ENCODE results near the gene CATSPER1. TPM values are rescaled to one million over a fixed set of nuclear protein-coding genes. Genes with fewer than 3 reads are reported as not detected.
"Not testable (repeated sequence)": the region's sequence is repeated elsewhere in the genome, so short reads cannot be mapped to it uniquely, and the experiment has no call there.

Gene CATSPER1
- polyA plus RNA-seq, 1 donor = not detected

DNA sequence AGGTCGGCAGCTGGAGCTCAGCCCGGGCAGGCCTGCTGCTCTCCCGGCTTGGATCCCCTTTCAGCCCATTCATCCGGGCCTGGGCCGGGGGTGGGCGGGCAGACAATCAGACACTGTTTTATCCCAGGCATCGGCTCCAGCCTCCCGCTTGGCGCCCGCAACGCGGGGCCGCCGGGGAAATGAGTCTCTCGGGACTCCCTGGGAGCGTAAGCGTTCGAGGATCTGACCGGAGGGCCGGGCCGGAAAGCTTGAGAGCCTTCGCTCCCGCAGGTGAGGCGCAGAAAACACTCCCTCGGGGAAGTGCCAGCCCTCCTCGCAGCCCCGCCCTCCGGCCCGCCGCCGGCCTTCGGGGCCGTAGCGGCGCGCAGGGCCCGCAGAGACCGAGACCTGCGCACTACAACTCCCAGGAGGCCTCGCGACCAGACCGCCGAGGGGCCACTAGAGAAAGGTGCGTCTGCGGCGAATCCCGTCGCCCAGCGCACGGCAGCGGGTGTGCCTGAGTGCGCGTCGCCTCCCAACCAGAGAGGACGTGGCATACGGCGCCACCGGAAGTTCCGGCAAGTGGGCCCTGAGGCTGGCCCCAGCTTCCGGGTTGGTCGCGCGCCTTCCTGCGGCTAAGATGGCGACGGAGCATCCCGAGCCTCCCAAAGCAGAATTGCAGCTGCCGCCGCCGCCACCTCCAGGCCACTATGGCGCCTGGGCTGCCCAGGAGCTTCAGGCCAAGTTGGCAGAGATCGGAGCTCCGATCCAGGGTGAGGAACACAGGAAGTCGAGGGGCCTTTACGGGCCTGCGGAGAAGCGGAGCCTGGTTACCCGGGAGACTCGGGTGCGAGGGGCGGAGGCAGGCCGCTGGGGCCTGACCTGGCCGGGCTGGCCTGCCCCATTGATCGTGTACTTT, 25.7 kb upstream of the CATSPER1 start, which contains the start of gene SF3B2:
TSS of gene SF3B2 (plus strand) at position 599 of the 898 bp plus-strand sequence. CDS start at position 620, 21 bp downstream.
- DNase-seq = peak; percentile 96

DNA sequence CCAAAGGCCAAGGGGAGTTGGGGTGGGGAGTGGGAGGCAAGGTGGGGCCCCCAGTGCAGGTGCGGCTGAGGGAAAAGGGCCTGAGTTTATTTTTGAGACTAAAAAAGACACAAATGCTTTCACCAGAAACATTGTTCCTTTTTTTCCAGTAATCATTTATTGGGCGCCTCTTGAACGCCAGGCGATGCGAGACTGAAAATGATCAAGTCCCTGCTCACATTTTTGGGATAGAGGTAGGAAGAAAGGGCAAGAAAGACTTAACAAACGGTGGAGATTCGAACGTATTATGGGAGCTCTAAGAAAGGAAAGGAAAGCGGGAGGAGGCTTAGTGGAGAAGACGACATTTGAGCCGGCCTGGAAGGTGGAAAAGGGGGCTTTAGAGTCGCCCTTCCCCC, 25.1 kb upstream of the CATSPER1 start:
- no peak for DNase-seq

DNA sequence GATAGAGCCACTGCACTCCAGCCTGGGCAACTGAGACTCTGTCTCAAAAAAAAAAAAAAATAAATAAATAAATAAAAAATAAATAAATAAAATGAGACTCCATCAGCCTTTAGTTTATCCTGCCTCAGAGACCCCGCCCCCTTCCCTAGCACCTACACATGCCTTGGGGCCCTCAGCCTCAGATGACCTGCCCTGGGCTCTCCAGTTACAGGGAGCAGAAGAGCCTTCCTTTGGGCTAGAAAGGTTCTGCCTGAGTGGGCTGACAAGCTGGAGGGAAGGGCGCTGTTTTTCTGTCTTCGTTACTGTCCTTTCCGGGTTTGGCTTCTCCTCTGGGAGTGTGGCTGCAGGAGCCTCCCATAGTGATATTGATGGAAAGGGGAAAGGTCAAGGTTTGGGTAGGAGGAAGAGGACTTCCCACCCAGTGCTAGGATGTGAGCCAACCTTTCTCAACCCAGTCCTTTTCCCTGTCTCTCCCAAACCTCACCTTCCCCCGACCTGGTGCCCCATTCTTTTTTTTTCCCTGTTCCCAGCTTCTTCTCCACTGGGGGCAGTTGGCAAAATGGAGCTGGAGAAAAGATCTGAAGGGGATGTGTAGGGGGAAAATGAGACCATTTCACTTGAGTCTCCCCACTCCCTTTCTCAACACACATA, 24.4 kb upstream of the CATSPER1 start:
- DNase-seq = no peak

DNA sequence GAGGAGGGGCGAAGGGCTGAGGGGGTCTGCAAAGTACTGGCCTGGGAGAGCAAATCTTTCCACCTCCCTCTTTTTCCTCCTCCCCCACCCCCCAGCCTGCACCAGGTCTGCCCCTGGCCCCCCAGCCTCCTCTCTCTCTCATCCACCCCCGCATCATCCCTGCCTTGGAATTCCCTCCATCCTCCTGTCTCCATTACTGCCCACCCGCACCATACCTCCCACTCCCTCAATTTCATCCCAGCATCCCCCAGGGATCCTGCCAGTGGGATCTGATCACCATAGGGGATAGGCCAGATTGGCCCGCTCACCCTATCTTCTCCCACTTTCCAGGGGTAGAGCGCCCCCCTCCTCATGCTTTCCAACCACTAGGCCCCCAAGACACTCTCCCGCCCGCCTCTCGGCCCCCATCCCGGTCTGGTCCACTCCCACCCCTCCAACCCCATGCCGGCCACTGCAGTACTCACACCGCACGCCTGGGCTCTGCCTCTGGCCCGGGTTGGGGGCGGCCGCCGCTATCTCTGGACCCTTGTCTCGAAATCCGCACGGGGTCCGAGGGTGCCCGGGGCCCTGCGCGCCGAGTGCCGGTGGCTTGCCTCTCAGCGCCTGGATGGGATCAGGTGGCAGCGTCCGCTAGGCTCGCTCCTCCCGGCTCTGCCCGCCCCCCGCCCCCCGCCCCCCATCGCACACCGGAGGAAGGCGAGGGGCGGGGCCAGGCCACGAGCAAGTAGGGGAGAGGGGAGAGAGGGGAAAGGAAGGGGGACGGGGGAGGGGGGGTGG, 22.5 kb upstream of the CATSPER1 start, which contains the start of gene GAL3ST3:
TSS of gene GAL3ST3 (minus strand) at position 615 of the 777 bp plus-strand sequence. CDS start 3,746 bp downstream, outside the sequence.
- DNase-seq = no peak

DNA sequence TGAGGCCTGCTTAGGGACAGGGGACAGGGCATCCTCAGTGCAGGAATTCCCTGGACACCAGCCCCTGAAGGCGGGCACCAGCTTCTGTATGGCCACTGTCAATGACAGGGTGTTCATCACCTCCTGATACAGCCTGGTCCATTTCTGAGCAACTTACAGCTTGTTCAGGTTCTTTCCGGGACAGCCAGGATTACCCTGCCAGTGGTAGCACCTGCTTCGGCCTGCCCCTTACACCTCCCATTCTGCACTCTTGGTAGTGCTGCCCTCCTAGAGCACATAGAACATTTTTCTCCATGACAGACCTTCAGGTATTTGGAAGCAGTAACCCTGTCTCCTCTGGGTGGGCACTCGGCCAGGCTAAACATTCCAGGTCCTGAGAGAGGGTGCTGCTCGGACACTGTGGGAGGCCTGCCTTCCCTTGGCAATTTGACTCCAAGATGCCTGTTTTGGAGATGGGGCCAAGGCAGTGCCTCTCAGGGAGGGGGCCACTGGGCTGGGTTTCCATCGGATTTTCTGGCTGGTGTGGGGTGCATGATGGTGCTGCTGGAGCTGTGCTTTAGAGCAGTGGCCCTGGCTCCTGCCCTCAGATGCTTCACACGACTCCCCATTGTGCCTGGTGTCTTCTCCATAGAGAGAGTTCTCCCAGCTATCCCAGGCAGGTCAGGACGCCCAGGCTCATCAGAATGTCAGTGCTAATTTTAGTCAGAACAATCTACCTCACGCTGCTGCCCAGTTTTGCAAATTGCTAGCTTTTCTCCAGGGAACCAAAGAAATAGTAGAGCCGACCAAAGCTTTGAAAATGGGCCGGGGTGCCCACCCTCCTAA, 21.5 kb upstream of the CATSPER1 start:
- no peak for DNase-seq

DNA sequence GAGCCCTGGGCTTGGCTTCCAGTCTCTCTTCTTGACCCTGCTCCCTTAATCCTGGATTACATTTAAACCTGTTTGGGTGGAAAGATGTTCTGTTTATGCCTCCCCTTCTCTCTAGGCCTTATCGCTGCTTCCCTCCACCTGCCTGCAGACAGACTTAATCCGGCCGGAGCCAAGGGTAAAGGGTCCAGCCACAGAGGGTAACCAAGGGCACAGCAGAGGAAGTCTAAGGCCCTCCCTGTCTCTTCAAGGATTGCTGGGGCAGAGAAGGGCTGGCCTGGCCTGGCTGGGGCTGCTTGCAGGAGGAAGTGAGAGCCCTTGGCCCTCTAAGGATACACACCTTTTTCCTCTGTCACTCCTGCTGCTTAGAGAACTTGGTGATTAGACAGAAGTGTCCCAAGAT, 20.6 kb upstream of the CATSPER1 start:
- DNase-seq = no peak

DNA sequence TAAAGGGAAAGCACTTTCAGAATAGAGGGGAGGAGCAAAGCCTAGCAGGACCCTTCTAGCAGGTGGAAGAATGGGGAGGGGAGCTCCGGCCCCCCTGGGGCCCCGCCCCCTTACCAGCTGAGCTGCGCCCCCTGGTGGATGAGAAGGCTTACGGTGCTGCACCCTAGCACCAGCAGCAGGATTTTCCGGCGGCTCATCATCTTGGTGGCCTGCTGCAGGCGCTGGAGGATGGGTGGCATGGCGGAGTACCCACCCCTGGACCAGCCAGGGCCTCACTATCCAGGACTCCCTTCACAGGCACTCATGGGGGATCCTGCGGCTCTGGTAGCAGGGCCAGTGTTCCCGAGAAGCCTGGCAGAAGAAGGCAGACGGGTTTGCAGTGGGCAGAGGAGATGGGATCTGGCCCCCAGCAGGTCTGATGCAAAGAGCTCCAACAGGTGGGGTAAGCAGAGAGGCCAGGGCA, 18.9 kb upstream of the CATSPER1 start:
- DNase-seq = peak; percentile 76

DNA sequence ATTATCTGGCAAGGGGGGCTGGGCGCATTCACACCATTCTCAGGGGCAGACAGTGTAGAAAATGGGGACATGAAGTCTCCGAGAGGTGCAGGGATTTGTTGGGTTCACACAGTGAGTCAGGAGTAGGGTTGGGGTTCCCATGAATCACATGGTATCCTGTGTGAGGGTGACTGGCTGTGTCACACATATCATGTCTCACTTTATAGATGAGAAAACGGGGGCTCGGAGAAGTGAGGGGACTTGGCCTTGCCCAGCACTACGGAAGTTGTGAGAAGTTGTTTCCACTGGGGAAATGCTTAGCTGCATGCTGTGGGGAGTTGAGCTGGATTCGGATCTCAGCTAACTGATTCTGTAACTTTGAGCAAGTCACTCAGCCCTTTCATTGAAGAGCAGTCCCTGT, 18.5 kb upstream of the CATSPER1 start:
- DNase-seq = no peak

DNA sequence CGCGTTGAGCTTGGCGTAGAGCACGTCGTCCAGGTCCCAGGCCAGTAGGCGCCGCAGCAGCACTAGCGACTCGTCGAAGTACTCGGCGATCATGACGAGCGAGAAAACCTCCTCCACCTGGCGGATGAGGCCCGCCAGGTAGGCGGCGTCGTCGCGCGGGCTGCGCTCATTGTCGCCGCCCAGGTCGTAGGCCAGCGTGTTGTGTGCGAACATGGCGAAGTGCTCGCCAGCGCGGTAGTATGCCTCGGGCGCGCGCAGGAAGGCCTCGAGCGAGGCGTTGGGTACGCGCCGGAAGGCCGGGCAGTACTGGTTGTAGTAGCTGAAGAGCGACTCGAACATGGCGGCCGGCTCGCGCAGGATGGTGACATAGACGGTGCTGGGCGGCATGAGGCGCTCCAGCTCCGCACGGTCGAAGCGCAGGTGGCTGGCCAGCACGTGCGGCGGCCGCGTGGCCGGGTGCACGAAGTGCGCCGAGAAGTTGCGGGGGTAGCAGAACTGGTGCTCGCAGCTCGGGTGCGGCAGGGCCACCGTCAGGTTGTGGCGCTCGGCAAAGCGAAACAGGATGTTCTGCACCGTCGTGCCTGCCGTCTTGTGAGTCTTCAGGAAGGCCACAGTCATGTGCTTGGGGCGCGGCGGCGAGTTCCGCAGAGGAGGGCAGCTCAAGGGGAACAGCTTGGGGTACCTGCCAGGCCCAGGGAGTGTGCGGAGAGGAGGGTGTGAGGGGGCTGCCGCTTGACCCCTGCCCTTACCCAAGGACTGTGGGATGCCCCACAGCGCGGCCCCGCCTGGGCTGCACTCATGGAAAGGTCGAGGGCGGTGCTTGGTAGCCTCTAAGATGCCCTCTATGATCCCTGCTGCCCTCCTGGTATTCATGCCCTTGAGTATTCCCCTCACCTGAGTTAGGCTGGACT, 17.0 kb upstream of the CATSPER1 start:
- no peak for DNase-seq

DNA sequence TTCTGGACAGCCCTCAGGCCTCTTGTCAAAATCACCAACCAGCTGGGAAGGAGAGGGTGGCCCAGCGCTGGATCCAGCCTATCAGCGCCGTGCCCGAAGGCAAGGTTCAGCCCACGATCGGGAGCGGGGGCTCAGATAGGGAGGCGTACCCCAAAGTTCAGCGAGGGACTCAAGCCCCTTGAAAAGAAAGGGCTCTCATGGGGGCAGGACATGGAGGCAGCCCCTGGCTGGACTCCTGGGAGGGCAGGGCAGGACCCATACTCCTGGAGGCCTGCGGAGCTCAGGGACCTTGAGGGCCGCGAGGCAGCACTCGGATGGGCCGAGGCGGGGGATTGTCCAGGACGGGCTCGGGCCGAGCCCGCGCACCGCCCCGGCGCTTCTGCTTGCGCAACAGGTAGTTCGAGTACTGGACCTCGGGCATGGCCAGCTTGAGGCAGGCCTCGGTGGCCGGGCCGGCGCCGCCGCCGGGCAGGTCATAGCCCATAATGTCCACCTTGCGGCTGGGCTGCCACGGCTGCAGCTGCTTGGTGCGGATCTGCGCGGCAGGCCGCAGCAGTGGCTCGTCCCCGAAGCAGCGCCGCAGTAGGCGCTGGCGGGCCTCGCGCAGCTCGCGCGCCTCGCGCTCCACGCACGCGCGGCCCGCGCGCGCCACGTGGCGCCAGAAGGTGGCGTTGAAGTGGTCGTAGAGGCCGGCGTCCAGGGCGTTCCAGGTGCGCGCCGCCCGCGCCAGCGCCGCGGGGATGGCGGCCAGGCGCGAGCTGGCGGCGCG, 16.1 kb upstream of the CATSPER1 start:
- DNase-seq = no peak

DNA sequence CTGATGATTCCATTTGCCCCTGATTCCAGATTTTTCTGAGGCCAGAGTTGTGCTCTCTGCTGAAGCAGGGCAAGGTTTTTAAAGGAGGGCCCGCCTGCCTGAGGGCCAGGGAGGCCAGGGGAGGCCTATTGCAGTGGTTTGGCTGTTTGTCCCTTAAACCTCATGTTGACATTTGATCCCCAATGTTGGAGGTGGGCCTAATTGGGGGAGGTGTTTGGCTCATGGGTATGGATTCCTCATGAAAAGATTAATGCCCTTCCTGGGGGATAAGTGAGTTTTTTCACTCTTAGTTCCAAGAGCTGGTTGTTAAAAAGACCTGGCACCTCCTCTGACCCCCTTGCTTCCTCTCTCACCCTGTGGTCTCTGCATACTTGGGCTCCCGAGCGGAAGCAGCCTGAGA, 13.5 kb upstream of the CATSPER1 start:
- no peak for DNase-seq

DNA sequence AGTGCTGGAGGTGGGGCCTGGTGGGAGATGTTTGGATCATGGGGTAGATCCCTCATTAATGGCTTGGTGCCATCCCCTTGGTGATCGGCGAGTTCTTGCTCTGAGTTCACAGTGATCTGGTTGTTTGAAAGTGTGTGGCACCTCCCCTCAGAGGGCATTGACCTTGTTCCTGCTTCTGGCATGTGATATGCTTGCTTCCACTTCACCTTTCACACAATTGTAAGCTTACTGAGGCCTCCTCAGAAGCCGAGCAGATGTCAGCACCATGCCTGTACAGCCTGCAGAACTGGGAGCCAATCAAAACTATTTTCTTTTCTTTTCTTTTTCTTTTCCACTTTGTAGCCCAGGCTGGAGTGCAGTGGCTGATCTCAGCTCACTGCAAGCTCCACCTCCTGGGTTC, 11.0 kb upstream of the CATSPER1 start:
- DNase-seq = no peak

DNA sequence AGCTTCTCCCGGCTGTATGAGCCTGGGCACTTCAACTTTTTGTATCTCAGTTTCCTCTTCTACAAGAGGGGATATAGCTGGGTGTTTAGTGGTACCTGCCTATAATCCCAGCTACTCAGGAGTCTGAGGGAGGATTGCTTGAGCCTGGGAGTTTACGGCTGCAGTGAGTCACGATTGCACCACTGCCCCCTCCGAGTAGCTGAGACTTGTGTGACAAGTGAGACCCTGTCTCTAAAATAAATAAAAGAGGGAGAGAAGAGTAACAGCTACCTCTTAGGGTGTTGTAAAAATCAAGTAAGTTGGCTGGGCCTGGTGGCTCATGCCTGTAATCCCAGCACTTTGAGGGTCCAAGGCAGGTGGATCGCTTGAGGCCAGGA, 10.0 kb upstream of the CATSPER1 start:
- DNase-seq = no peak

DNA sequence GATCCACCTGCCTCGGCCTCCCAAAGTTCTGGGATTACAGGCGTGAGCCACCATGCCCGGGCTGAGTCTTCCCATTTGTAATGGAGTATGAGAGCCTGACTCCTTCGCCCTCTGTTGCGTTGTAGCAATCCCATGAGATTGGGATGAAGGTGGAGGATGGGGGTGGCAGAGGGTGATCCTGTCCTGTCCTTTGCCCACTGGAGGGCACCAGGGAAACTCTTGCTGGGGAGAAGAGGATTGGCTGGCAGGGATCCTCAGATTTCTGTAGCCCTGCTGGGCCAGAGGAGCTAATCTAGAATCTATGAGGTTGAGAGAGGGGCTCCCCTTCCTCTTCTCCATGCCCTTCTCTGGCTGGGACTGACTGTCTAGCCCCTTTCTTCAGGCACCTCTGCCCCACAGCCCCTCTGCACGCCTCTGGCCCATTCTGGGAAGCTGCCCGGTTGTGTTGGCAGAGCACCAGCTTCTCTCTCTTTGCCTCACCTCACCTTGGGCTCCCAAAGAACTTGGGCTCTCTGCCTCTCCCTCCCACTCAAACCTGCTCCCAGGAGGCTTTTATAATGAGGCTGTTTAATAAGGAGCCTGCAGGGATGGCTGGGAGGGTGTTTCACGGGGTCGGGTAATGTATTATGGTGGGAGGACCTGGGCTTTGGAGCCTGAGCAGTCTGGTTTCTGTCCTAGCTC, 9.5 kb upstream of the CATSPER1 start:
- no peak for DNase-seq

DNA sequence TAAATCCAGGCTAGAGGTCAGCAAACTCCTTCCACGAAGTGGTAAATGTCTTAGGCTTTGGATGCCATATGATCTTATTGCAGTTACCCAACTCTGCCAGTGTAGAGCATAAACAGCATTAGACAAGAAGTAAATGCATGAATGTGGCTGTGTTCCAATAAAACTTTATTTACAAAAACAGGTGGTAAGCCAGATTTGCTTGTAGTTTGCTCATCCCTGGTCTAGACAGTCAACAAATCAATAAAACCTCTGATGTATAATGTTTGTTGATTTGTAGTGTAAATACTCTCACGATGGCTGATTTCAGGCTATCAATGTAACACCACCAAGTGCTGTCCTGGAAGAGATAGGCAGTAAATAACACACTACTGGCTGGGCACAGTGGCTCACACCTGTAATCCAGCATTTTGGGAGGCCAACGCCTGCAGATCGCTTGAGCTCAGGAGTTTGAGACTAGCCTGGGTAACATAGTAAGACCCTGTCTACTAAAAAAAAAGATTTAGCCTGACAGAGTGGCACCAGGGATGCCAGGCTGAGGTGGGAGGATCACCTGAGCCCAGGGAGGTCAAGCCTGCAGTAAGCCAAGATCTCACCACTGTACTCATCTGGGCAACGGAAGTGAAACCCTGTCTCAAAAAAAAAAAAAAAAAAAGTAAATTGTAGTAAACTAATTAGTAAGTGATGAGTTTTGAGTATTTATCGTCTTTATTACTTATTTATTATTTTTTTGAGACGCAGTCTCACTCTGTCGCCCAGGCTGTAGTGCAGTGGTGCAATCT, 6.9 kb upstream of the CATSPER1 start:
- DNase-seq = no peak

DNA sequence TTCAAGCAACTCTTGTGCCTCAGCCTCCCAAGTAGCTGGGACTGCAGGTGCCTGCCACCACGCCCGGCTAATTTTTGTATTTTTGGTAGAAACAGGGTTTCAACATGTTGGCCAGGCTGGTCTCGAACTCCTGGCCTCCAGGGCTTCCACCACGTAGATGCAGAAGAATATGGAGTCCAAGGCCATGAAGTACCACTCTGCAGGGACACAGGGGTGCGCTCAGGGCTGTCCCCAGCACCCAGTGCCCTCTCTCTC, 3.2 kb downstream of the CATSPER1 start:
- not testable (repeated sequence) for DNase-seq

DNA sequence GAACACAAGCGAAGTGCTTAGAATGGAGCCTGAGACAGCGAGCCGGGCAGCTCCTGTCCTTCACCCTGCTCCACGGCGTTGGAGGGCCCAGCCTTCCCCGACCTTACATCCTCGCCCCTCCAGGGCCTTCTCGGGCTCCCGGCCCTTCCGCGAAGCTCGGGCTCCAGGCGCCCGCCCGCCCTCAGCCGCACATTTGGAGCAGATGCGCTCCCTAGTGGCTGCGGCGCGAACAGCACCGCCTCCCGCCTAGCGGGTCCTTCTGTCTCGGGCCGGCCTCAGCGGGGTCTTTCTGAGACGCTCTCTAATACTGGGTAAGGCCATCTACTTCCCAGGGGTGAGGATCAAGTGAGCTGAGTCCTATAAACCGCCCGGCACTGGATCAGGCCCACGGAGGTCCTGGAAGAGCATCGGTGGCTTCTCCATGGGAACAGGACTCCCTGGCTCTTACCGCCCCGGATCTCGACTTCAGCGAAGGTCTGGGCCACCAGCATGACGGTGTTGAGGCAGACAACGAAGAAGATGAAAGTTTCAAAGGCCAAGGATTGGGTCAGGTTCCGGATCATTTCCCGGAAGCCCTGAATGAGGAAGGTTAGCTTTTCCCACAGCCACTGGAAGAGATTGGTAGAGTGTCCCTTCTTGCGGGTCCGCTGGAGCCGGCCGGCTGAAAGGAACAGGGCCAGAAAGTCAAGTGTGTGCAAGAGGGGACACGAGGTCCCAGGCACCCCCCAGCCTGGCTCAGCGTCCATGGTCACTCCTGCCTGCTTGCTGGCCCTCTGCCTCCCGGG, 3.7 kb downstream of the CATSPER1 start:
- peak; percentile 34 for DNase-seq
